DLD1 (cell line): Measurements from ENCODE around the gene RNF149.
"Not testable (repeated sequence)": the region's sequence is repeated elsewhere in the genome, so short reads cannot be mapped to it uniquely, and the experiment has no call there.

Source experiments
- in situ Hi-C: cut with HindIII; loops from 2 replicates; pipeline ENCODE4 v1.10.0; 2017; ENCODE audit warnings: low sequenced_read_pairs

The RNF149 gene, protein sequence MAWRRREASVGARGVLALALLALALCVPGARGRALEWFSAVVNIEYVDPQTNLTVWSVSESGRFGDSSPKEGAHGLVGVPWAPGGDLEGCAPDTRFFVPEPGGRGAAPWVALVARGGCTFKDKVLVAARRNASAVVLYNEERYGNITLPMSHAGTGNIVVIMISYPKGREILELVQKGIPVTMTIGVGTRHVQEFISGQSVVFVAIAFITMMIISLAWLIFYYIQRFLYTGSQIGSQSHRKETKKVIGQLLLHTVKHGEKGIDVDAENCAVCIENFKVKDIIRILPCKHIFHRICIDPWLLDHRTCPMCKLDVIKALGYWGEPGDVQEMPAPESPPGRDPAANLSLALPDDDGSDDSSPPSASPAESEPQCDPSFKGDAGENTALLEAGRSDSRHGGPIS

DNA sequence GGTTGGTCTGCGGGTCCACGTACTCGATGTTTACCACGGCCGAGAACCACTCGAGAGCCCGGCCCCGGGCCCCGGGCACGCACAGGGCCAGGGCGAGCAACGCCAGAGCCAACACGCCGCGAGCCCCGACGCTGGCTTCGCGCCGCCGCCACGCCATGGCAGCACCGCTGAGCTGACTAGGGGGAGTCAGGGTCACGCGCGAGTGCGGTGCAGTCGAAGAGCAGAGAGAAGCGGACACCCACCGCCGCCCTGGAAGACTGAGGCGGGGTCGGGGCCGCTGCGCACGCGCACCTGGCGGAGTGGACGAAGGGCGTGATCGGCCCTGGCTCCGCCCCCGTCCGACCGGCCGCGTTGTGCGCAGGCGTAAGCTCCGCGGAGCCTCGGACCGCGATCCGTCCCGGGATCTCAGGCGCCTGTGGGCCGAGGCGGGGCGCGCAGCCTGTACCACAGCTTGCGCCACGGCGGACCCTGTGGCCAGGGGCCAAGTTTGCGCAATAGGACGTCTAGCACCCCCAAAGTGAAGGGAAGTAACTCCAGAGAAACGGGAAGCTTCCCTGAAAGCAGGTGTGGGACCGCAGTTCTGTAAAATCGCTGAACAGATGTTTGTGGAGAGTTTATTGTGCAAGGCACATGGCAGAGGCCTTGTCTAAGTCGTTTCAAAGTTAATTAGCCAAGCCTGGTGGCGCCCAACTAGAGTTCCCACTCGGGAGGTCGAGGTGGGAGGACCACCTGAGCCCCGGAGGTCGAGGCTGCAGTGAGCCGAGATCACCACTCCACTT lies at the start of gene RNF149:
TSS of gene RNF149 (minus strand) at position 270 of the 779 bp plus-strand sequence. CDS start at position 157, 113 bp downstream.
- in situ Hi-C loops, result no loop called here

DNA sequence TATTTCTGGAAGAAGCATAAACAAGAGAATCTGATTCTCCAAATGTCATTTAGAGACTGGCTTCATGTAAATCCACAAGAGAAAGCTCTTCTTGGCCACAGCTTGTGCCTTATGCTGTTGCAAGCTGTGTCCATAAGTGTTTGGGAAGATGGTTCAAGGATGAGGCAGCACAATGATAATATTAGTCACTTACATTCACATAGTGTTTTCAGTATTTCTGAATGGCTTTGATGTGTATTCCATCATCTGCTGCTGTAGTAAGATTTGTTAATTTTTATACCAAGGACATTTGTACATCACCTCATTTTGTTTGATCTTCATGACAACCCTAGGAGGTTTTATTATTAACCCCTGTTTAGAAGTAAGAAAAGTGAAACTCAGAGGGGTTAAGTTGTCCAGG lies 48.9 kb upstream of the RNF149 start:
- in situ Hi-C loops, result no loop called here

DNA sequence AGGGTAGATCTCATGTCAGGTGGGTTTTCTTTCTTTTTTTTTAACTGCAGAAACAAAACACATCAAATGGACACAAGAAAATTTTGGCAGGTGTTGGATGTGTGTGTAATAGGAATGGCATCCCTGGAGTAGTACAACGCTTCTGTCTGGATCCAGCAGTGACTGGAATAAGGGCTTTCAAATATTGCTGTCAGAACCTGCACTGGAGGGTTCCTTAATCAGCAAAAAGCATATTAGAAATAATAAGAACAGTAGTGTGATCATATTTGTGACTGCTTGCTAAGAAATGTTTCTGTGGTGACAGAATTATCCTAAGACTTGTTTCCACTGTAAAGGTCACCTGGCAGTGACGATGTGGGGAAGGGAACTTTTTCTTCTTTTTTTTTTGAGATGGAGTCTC lies 48.0 kb upstream of the RNF149 start:
- in situ Hi-C loops, result no loop called here

DNA sequence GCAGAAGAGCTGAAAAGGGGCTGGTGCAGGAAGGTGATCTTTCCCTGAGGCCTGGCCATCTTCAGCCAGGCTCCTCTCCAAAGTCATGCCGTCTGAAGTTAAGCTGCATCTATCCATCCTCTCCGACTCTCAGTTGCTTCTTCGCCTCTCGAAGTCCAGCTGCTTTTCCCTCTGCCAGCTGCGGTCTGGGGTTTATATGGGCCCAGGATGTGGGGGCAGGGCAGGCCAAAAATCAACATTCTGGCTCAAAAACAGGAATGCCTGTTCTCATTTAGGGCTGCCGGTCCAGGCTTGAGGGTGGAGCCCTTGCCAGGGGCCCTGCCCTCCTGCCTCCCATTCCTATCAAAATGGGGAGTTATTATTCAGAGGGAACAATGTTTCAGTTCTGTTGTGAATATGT lies 47.6 kb upstream of the RNF149 start:
- in situ Hi-C loops, result no loop called here

DNA sequence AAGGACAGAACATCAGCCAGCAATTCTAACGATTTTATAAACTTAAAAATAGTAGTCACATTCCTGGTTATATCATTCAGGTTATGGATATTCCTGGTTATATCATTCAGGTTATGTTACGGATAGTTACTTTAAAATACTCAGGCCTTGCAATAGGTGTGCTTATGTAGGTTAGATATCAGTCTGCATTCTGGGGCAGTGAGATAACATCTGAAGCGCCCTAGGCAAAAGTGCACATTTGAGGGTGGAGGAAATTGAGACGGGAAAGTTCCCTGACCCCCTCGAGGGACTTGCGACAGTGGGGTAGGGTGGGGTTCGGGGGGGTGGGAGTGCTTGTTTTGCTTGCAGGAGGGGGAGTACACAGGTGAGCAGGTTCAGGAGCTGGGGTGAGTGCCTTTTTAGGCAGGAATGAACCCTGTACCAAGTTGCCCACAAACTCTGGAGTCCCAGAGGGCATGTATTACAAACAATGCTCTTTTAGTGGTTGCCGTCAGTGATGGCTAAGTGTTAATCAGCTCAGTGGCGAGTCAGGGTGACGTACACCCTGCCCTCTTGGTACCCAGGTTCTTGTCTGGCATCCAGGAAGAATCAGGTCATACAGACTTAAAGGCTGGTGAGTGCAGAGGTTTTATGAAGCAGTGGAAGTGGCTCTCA lies 47.0 kb upstream of the RNF149 start:
- in situ Hi-C loops, result no loop called here

DNA sequence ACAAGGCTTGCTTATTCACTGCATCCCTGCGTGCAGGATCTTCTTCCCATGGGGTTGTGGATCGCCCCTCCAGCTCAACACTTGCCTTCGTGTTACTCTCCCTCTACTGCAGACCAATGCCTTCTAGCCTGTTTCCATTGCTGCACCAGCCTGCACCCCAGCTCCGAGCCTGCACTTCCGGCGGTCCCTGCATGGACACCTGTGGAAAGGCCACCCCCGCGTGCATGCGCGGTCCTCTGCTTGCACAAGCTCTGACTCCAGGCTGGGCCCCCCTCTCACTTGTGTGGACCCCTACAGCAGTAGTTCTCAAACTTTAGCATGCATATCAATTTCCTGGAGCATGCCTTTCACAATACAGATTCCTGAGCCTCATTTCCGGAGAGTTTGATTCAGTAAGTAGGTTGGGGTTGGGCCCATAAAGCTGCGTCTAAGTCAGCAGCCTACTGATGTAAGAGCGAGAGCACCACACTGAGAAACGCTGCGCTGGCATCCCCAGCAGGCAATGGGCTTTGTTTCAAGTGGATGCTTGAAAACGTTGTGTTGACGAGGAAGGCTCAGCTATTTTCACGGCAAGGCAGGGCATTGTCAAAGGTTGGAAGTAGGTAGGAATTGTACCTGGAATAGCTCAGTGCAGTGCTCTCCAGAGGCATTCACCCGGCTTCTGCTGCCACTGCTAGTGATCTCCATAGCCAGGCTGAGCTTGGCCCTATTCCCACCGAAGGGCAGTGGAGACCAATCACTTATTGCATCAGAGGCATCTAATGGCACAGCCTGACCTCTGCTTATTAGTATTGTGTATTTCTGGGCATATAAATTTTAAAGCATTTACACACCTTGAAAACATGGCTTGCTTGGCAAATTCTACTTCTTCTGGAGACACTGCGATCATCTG lies 46.2 kb upstream of the RNF149 start:
- in situ Hi-C loops, result no loop called here

DNA sequence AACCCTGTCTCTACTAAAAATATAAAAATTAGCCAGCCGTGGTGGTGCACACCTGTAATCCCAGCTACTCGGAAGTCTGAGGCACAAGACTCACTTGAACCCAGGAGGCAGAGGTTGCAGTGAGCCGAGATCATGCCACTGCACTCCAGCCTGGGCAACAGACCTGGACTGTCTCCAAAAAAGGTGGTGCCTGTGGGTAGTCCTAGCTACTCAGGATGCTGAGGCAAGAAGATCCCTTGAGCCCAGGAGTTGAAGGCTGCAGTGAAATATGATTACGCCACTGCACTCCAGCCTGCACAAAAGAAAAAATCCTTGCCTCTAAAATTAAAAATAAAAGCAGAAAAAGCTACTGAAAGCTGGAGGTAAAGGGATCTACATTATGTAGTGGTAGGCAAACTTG lies 44.1 kb upstream of the RNF149 start:
- in situ Hi-C loops, result not testable (repeated sequence)

DNA sequence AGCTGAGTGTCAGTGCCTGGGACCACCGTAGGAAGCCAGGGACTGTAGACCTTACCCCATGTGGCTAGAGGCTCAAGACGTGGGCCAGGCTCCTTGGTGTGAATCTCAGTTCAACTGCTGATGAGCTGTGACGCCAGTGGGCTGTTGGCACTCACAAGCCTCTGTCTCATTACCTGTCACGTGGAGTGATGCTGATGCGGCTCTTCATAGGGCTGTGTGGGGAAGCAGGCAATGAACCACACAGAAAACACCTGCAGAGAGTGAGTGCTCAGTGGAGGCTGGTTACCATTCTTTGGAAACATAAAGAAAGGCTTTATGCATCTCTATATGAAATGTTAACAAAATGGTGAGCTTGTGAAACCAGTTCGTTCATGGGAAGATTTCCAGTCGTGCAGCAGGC lies 42.7 kb upstream of the RNF149 start:
- in situ Hi-C loops, result no loop called here

DNA sequence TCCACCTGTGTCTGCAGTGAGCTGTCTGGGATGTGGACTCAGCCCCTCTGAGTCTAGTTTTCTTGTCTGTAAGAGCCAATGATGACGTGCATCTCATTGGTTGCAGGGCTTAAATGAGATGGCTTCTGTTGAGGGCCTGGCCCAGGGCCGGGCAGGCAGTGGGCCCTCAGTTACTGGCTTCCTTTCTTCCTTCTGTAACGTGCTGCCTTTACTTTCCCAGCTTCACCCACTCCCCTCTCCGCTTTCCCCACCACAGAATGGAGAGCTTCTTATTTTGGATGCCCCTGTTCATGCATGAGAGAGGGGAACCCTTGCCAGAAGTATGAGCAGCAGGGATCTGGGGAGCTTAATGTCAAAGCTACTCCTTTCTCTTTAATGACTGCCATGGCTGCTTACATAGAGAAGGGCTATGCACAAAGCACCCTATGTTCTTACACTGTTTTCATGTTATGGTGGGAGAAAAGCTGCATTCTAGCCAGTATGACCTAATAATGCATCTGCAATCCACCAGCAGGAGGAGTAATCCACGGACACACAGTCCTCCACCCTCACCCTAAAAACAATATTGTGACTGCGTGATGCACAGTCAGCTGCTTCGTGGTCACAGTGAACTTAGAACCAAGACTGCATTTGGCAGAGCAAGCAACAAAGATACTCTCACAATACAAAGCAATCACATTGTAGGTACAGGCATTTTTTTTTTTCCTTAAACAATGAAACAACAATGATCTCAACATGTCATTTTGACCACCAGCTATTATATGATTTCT lies 41.6 kb upstream of the RNF149 start:
- in situ Hi-C loops, result no loop called here

DNA sequence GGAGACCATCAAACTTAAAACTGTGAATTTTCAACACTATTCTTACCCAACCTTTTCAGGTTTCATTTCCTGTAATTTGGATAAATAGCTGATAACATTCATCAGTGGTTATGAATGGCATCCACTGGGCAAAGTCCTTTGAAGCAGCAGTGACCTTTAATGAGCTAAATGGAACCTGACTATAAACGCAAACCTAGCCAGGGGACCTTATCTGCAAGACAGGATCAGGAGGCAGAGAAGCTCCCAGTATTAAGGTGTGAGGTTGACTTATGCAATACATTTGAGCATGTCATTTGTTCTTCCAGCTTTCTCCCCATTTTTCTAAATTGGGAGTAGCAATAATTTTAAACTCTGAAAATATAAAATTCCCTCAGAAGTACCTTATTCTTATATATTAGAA lies 40.4 kb upstream of the RNF149 start:
- in situ Hi-C loops, result no loop called here

DNA sequence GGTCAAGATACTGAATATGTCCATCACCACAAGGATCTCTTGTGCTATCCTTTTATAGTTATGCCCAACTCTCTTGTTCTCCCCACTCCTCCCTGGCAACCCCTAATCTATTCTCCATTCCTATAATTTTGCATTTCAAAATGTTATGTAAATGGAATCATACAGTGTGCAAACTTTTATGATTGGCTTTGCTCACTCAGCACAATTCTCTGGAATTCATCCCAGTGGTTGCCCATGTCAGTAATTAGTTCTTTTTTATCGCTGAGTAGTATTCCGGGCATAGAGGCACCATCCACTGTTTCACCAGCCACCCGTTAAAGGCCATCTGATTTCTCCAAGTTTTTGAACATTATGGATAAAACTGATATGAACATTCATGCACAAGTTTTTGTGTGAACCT lies 38.4 kb upstream of the RNF149 start:
- in situ Hi-C loops, result no loop called here

DNA sequence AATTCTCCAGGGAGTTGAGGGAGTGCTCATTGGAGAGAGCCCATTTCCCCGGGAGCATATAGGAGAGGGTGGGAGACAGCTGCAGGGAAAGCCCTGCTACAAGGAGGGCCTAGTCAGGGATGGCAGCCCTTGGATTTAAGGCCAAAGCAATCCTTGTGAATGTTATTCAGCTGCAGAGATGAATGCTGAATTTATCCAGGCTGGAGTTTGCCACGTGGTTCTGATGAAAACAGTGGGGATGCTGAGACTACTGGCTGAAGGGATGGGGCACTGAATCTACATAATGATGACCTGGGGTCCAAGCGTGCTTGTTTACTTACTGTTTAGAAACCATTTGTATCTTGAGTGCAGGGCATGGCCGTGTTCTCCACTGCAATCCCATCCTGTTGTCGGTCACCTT lies 35.6 kb upstream of the RNF149 start:
- in situ Hi-C loops, result no loop called here

DNA sequence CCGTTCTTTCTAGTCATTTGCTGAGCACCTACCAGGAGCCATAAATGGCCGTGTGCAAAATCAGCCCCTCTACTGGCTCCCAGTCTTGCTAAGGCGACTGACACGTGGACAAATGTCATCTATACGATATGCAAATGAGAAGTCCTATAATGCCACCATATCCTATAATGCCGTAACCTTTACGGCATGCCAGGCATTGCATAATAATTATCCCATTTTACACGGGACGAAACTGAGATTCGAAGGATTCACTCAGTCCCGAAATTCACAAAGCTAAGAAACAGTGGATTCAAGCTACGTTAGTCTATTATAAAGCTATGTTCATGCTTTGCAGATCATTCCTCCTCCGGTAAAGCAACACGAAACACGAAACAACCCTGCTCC lies 34.1 kb upstream of the RNF149 start:
- in situ Hi-C loops, result no loop called here

DNA sequence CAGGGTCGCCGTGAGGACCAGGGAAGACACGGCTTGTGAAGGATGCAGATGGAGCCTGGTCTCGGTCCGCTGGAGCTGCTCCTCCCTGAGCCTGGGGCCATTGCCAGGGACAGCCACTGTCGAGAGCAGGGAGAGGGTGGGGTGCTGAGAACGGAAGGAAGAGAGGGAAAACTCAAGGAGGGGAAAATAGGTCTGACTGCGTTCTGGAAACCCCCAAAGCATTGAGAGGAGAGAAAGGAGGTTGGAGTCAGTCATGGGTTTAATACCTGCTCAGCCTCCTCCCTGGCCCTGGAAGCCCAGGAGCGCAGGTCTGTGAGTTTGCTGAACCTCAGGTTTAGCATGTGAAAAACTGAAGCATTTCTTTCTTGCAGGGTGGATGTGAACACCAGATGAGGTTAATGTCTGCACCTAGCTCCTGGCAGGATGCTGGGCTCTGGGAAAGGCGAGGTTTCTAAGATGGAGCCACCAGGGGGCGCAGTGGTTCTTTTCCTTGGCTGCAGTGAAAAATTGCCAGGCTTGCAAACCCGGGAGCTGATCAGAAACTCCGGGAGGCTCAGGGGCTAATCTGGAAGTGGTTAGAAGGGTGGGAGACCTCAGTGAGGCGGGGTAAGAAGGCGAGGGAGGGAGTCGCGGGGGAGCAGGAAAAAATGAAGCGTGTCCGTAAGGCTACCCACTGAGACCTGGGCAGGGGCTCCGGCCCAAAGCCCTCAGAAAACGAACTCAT lies 33.6 kb upstream of the RNF149 start:
- in situ Hi-C loops, result no loop called here

DNA sequence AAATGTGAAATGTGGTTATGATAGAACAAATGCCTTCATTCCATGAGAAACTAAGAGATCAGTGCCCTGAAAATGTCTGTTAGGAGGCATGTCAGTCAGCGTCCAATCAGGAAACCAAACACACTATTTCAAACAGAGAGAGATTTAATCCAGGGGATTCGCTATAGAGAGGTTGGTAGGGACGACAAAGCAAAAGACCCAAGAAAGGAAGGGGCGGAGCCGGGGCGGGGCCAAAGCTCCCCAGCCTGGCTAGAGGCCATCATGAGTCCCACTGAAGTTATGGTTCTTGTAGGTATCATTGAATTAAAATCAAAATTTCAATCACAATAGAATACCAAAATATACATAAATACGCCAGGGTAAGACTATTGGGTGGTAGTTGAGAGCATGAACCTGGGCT lies 32.9 kb upstream of the RNF149 start:
- in situ Hi-C loops, result no loop called here

DNA sequence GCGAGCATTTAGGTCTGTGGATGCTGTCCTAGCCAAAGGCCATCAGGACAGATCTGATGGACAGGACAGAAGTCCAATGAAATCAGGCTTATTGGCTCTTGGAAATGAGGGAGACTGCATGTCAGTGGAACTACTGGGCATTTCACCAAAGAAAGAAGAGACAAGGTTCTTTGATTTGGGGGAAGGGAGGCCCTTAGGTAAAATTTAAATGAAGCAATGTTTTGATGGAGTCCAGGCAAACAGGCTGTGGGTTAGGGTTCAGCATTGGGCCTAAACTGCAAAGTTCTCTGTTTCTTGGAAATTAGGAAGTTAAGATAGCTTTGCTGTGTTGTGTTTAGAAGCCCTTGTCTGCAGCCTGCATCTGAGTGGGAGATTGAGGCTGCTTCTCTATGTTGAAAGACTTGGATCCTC lies 31.6 kb upstream of the RNF149 start:
- in situ Hi-C loops, result no loop called here

DNA sequence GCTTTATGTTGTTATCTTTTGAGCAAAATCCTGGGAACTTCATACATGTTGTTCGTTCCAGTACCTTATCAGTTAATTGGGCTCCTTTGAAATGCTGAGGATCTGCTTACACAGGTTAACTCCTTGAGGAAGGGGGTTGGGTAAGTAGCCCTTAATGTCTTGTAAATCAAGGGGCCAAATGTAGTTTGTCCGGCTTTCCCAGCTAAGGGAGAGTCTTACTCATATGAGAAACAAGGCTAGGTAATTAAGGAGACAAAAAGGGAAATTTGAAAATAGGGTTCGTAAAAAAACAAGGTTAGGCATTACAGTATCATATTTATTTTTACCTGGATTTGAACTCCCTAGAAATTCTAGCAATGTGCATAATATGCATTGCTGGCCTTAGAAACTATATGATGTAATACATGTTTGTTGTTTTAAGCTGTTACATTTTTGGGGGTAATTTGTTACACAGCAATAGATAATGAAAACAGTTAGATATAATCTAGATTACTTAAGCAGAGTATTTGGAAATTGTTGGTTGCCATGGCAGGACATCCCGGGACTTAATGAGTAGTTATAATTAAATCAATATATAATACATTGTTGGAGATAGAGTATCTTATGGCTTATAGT lies 30.9 kb upstream of the RNF149 start:
- in situ Hi-C loops, result no loop called here

DNA sequence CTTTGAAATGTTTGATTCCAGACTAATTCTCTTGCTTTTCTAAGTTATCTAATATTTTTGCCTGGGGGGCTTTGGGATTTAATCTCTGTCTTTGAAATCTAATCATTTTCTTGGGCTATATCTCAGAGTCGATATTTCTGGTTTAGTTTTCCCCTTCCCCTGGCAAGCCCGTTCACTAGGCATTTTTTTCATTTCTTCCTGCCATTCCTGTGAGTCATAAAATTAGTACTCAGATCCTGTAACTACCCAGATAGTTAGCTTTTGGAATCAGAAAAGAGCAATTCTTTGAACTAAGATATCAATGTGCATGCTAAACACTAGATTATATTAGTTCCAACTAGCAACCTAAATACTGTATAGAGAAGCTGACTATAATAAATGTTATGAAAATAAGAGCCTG lies 29.4 kb upstream of the RNF149 start:
- in situ Hi-C loops, result no loop called here
